NCI-H345 treated with DMSO at 0.1 percent for 48 hours (cell line): ENCODE data around the gene TEAD3.
"Not testable (repeated sequence)": the region's sequence is repeated elsewhere in the genome, so short reads cannot be mapped to it uniquely, and the experiment has no call there.

ENCODE experiments used
- DNase-seq: peaks from one replicate; lab custom pipeline; 2025; ENCODE audit not compliant: unreplicated experiment; lab: John Stamatoyannopoulos, UW

TEAD3 gene

GRCh38 chr6:35452183-35453090 is 44.4 kb downstream of the TEAD3 start, which contains the start of gene FANCE:
TSS of gene FANCE (plus strand) at chr6:35452338. CDS start at chr6:35452546, 208 bp downstream.
- DNase-seq = peak; percentile 72

- no peak for DNase-seq
Measured at GRCh38 chr6:35451354-35452182, 45.3 kb downstream of the TEAD3 start.

GRCh38 chr6:35449287-35449881 is 47.5 kb downstream of the TEAD3 start:
- DNase-seq = peak; percentile 80

- DNase-seq = no peak
Measured at GRCh38 chr6:35448191-35448590, 48.7 kb downstream of the TEAD3 start.

DNA sequence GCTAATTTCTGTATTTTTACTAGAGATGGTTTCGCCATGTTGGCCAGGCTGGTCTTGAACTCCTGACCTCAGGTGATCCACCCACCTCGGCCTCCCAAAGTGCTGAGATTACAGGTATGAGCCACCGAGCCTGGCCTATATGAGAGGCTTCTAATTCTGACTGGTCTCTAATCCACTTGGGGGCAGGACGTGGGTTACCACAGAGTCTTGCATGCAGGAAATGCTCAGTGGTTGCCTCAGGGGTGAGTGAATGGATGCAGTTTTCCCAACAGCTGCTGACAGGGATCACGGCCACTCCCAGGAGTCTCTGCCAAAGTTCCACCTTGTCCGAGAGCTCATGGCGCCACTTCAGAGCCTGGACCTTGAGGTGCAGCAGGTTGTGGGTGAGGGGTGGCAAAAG is 51.2 kb downstream of the TEAD3 start:
- DNase-seq = no peak

DNA sequence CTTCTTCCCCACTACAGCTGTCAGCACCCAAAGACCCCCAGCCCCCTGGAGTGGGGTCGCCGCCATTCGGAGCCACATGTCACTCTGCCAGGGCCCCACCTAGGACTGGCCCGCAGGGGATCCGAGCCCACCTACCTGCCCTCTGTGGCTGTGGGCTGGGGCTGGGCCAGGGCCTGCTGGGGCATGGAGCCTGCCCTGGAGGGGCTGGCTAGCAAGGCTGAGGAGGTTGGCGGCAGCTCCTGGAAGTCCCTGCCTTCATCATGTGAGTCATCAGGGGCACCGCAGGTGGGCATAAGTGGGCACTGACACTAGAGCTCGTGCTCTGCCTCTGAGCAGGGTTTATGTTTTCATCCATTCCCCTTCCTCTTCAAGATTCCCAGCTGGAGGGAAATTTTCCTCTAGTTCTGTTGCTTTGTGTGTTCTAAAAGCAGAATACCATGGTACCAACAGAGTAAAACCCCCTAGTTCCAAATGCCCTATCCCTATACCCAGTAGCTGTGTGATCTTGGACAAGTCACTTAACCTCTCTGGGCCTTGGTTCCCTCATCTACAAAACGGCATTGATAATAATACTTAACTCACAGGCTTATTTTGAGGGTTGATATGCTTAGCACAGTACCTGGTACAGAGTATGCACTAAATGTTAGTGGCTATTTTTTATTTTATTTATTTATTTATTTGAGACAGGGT is 53.4 kb downstream of the TEAD3 start:
- DNase-seq = no peak

GRCh38 chr6:35442693-35443092 is 54.2 kb downstream of the TEAD3 start:
- no peak for DNase-seq

DNA sequence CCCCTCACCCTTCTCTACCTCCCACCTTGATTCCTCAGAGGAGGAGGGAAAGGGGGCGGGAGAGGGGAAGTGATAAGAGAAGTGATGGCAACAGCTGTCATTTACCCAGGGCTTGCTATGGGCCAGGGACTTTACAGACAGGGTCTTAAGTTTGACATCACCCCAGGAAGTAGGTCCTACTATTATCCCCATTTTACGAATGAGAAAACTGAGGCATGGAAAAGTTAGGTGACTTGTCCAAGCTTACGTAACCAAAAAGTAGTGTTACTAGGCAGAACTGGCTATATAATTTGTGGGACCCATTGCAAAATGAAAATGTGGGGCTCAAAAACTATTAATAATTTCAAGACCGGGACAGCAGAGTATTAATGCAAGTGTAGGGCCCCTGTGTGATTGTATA is 55.2 kb downstream of the TEAD3 start:
- DNase-seq = no peak

DNA sequence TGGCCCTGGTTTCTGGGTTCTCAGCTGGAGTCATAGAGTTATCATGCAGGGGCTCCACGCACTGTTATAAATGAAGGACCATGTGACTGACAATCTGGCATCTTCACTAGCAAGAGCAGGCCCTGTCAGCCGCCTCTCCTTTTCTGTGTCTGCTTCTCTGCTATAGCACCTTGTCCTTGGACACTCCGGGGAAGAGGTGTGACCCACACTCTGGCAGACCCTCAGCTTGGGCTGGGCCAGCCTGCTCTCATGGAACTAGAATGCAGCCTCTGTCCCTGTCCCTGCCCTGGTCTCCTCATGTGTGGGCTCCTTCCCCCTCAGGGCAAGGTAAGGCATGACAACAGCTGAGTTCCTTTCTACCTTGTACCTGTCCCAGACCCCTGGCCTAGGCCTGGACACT is 55.7 kb downstream of the TEAD3 start:
- no peak for DNase-seq

DNA sequence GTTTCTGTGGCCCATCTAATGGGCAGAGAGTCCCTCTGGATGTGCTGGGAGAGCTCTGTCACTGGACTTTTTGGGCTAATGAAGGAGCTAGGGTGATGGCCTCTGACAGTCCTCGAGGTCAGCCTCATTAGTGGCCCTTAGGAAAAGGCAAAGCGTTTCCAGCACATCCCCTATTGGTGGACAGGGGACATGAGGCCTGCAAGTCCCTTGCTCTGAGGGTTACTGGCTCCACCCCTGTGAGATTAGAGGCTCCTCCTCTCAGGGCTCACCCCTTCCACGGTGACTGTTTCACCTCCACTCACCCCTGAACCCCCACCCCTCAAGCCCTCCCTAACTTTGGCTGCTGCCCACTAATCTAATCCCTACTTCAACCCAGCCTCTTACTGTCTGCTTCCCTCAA is 57.6 kb downstream of the TEAD3 start:
- no peak for DNase-seq

GRCh38 chr6:35438378-35439065 is 58.4 kb downstream of the TEAD3 start:
- DNase-seq = not testable (repeated sequence)

DNA sequence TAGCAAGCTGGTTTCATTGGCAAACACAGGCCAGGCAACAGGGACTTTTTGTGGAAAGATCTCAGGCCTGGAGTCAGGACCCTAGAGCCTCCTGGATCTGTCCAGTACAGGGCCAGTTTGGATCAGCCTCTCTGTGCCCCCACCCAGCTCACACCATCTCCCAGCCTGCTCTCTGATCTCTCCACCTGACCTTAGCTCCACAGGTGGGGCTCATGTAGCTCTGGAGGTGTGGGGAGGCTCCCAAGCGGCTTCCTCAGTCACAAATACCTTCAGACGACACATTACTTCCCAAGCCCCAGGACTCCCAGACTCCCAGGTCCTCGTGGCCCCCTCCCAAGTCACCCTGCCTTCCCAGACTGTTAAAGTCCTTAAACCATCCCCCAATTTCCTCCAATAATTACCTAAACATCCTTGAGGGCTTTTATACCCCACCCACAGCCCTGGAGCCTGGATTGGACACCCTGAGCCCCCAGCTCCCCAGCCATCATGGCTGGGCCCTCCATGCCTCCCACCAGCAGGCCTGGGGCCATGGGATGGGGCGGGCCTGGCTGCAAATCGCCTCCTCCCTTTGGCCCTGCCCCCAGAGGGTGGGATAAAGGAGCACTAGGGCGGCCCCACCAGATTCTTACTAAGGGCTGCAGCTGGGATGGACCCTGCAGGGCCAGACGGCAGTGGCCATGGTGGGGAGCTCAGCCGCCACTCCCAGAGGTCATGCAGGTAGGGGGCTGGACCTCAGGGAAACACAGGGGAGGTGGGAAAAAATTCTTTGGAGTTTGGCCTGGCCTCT is 60.6 kb downstream of the TEAD3 start:
- DNase-seq = no peak

DNA sequence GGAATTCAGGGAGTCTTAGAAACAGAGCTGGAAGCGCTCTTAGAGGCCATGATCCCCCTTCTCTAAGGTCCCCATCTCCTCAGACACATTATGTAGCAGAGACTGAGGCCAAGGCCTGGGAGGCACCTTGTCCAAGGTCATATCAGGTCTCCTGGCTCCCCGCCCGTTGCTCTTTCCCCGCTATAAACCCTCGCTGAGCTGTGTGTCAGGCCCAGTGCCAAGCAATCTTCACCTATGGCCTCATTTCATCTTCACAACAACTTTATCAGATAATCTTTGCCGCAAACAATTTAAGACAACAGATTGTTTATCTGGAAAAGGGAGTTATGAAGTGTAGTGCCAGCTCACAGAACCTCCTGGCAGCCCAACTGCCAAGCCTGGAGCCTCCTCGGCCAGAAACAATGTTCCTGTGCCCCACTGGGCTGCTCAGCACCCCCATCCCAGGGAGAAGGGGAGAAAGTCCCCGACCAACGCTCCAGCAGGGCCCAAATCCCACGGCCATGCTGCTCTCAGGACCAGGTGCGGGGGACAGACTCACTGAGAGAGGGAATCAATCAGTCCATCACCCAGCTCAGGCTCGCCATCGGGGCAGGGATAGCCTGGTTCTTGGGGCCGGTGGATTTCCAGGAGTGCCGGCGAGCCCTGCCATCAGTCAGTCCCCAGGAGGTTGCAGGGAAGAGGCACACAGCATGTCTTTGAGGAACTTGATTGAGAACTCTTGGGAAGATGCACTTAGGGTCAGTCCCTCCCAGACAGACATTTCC is 61.6 kb downstream of the TEAD3 start:
- no peak for DNase-seq

DNA sequence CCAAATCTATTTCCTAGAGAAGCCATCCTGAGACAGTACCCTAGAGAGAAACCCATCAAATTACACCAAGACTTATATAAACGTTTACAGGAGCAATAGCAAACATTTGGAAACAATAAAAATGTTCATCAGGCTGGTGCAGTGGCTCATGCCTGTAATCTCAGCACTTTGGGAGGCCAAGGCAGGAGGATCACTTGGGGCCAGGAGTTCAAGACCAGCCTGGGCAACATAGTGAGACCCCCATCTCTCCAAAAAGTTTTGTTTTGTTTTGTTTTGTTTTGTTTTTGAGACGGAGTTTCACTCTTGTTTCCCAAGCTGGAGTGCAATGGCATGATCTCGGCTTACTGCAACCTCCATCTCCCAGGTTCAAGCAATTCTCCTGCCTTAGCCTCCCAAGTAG is 64.2 kb downstream of the TEAD3 start:
- not testable (repeated sequence) for DNase-seq

DNA sequence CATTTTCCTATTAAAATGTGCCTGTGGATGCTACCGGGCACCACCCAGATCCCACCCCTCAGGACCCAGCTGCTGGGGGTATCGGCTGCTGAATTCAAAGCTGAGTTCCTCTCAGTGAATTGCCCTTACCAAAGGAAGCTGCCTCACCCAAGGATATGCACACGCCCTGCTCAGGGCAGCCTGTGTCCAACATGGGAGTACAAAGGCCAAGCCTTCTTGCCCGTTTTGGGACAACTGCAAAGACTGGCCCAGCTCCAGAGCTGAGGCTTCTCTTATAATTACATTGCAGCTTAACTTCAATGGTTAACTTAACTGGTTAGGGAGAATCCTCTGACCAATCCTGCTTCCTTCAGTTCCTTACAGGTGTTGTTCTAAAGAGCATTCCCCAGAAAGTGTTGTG is 64.6 kb downstream of the TEAD3 start:
- DNase-seq = no peak

GRCh38 chr6:35429463-35429862 is 67.4 kb downstream of the TEAD3 start:
- DNase-seq = no peak

DNA sequence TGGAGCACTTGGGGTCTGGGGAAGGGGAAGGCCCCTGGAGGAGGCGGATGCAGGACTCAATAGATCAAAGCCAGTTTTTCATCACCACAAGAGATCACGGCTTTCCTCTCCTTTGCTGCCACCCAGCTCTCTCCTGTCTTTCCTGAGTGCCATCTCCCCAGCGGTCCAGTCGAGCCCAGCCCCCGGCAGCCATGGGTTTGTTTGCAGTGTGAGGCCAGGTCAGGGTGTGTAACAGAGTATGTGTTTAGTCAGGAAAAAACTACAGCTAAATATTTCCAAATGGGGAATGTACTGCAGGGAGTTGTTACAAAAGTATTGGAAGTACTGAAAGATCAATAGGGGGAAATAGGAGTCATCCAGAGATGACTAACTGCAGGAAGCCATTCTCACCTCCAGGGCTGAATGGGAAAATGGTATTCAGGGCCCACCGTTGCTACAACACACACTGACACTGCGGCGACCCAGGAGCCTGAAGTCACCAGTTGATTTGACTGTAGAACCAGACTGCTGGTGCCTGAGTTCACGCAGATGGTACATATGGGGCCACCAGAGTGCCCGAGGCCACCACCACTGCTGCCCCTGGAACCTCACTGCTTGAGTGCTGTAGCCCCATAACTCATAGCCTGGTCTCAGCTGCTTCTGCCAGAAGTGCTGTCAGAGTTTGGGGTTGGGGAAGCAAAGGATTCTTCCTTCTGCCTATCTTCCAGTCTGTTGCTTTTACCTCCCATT is 68.3 kb downstream of the TEAD3 start:
- no peak for DNase-seq

GRCh38 chr6:35427851-35428321 is 69.0 kb downstream of the TEAD3 start:
- DNase-seq = no peak
